ENCODE measurements around the gene TCL1B. TPM values are rescaled to one million over a fixed set of nuclear protein-coding genes. Genes with fewer than 3 reads are reported as not detected.
A peak's percentile ranks its signal among the peaks of the same experiment; 100 is the strongest.

TCL1B gene
- total and polyA plus RNA-seq, 2 of the 8 experiments (the other 6 are each of a cell fraction or from before 2014, with no cell fraction given): 9.6 to 11.5 TPM

- no peak overlapping the region for H3K27ac ChIP-seq (ENCODE audit: low read depth, low read length)
- no peak overlapping the region for H2AFZ ChIP-seq (ENCODE audit: low read length)
- H2BK15ac ChIP-seq (ENCODE audit: low read length): no peak overlapping the region
- no peak overlapping the region for H2BK5ac ChIP-seq (ENCODE audit: low read depth, low read length)
- H3K4me1 ChIP-seq (replicated peaks in 1 of 4; ENCODE audit: control insufficient read depth in 3 of 4, insufficient read depth in 4 of 4, low read length in 3 of 4): peaks cover 6 to 13% (median 10%) of the 10 kb centered on the region in 4 experiments; a peak in 6 of 7 replicates
- H3K9me3 ChIP-seq (ENCODE audit: insufficient read depth in 2 of 2, low read depth in 1 of 2, low read length in 1 of 2): no peaks in the 10 kb centered on the region
- H3K18ac ChIP-seq (ENCODE audit: extremely low read depth, low read length): no peak overlapping the region
- no peaks in the 10 kb centered on the region for H3K79me1 ChIP-seq (ENCODE audit: low read depth, low read length)
- H3K14ac ChIP-seq (ENCODE audit: insufficient read length): no peak overlapping the region
- no peak overlapping the region for H2BK120ac ChIP-seq (replicated peaks; ENCODE audit: low read depth, low read length)
- H2AK5ac ChIP-seq (ENCODE audit: low read depth, low read length): no peak overlapping the region
- no peak overlapping the region for H3K9ac ChIP-seq (replicated peaks in 1 of 4; ENCODE audit: extremely low read depth in 1 of 4, low read depth in 3 of 4, low read length in 3 of 4)
- H3K4me2 ChIP-seq (ENCODE audit: insufficient read depth in 1 of 2, low read depth in 2 of 2, low read length in 2 of 2): no peak overlapping the region
- no peak overlapping the region for H2BK12ac ChIP-seq (ENCODE audit: low read depth, low read length)
- 84% methylated on average over 15 of the region's 15 CpGs; no CpG with 5 or more reads in 1 of the 2 experiments for WGBS, 2 experiments (ENCODE audit: extremely low coverage in 1 of 2, insufficient coverage in 1 of 2, insufficient read length in 1 of 2, insufficient replicate concordance in 2 of 2, low coverage in 1 of 2, low lambda C conversion rate in 2 of 2, missing lambda C conversion rate in 1 of 2)
- ChIA-PET POLR2A (ENCODE audit: partially characterized antibody) (no interaction called here), CTCF (ENCODE audit: partially characterized antibody) (interaction anchor here (0.7 to 1.8 kb wide), 7 partner anchors 14 to 297 kb away, joined by 3 to 6 read pairs (median 3); no protein-coding TSS in a partner anchor)
- peaks cover 1% of the 10 kb centered on the region in 2 experiments for H4K20me1 ChIP-seq (replicated peaks in 1 of 2; ENCODE audit: control insufficient read depth in 1 of 2, insufficient read depth in 2 of 2, low read length in 2 of 2)
- no peaks in the 10 kb centered on the region for H3K36me3 ChIP-seq (ENCODE audit: control insufficient read depth in 2 of 4, insufficient read depth in 4 of 4, low read length in 3 of 4)
- DNase-seq (ENCODE audit: low read depth in 1 of 2, low spot score in 2 of 2) (peak in 1 of 2 experiments; percentile 33), FAIRE-seq (no peak)
- no peak overlapping the region for H4K91ac ChIP-seq (replicated peaks; ENCODE audit: insufficient read length, low read length)
- H4K8ac ChIP-seq (ENCODE audit: extremely low read depth, insufficient read depth, low read length): no peak overlapping the region
- H3K23ac ChIP-seq (ENCODE audit: insufficient read length): no peak overlapping the region
- peaks cover 13 to 45% (median 39%) of the 10 kb centered on the region in 4 experiments for H3K27me3 ChIP-seq (replicated peaks in 1 of 4; ENCODE audit: control insufficient read depth in 3 of 4, extremely low read depth in 1 of 4, insufficient read depth in 3 of 4, low read length in 3 of 4)
- H4K5ac ChIP-seq (ENCODE audit: insufficient read length, low read depth, low read length): no peak overlapping the region
- H3K56ac ChIP-seq (replicated peaks; ENCODE audit: insufficient read length, low read depth, low read length): no peak overlapping the region
- no peak overlapping the region for H3K4me3 ChIP-seq (ENCODE audit: extremely low read depth in 1 of 4, insufficient read depth in 2 of 4, low read depth in 3 of 4, low read length in 4 of 4)
- no peak overlapping the region for H2BK20ac ChIP-seq (ENCODE audit: low read length)
- H3K79me2 ChIP-seq (ENCODE audit: control insufficient read depth in 1 of 2, insufficient read depth in 2 of 2, low read length in 2 of 2): no peaks in the 10 kb centered on the region
- no peak overlapping the region for H3K4ac ChIP-seq (replicated peaks; ENCODE audit: insufficient read length, low read depth, low read length)
- H3K23me2 ChIP-seq (ENCODE audit: low read depth, low read length): no peaks in the 10 kb centered on the region
- TF ChIP-seq GABPA (IDR thresholded peaks at IDR 0.05; ENCODE audit: borderline replicate concordance, insufficient read depth, low read length) (no peak), MAFK (IDR thresholded peaks at IDR 0.05; ENCODE audit: low read depth, low read length) (no peak), SRF (IDR thresholded peaks at IDR 0.05; ENCODE audit: low read depth, low read length) (no peak), SUZ12 (IDR thresholded peaks at IDR 0.05; ENCODE audit: low read length) (no peak), SP4 (IDR thresholded peaks at IDR 0.05; ENCODE audit: low read length) (no peak), HDAC2 (IDR thresholded peaks at IDR 0.05; ENCODE audit: borderline replicate concordance in 1 of 2, low read depth in 2 of 2, low read length in 2 of 2) (no peak), CREB1 (IDR thresholded peaks at IDR 0.05) (no peak), RAD21 (IDR thresholded peaks at IDR 0.05 in 1 of 2, conservative IDR thresholded peaks at IDR 0.05 in 1 of 2; ENCODE audit: low read depth in 2 of 2, low read length in 2 of 2) (no peak), E2F6 (IDR thresholded peaks at IDR 0.05) (no peak), JUND (IDR thresholded peaks at IDR 0.05; ENCODE audit: low read length) (no peak), MAX (IDR thresholded peaks at IDR 0.05) (no peak), TEAD4 (IDR thresholded peaks at IDR 0.05; ENCODE audit: low read depth, low read length) (no peak), SP1 (IDR thresholded peaks at IDR 0.05; ENCODE audit: low read depth, low read length) (no peak), POLR2A (IDR thresholded peaks at IDR 0.05; ENCODE audit: control extremely low read depth in 1 of 2, low read depth in 2 of 2, low read length in 2 of 2) (no peak)
These were observed 10.5 kb downstream of the TCL1B start for GRCh38 chr14:95696741-95697140.
